SU-DHL-6 (cell line): Measurements from ENCODE around the gene LPAR4.

Experiments
- H2AFZ ChIP-seq: fragments of 200-600 bp; sonication (generic); 2 replicates; pipeline ENCODE4 v1.6.1; 2014; ENCODE audit warnings: low read depth, mild to moderate bottlenecking, moderate library complexity, mixed read lengths, antibody characterized with exemption, low read length; ENCODE audit not compliant: severe bottlenecking
- H3F3A ChIP-seq: fragments of 200-600 bp; shearing (Covaris generic); 2 replicates; pipeline ENCODE4 v1.6.0; 2016; ENCODE audit warnings: antibody characterized with exemption, mild to moderate bottlenecking; ENCODE audit not compliant: insufficient read depth
- H3K27ac ChIP-seq: fragments of 200-600 bp; sonication (generic); 2 replicates; pipeline ENCODE4 v1.5.1; 2016; ENCODE audit warnings: low read depth, mild to moderate bottlenecking, low read length, moderate library complexity, mixed read lengths
- H3K27me3 ChIP-seq: fragments of 200-600 bp; sonication (generic), shearing (Covaris generic); 2 replicates; pipeline ENCODE4 v1.6.0; 2014; ENCODE audit warnings: mild to moderate bottlenecking, low read length
- H3K36me3 ChIP-seq: fragments of 200-600 bp; sonication (generic); 2 replicates; pipeline ENCODE4 v1.6.1; 2014; ENCODE audit warnings: mild to moderate bottlenecking, low read length, mixed read lengths
- H3K4me2 ChIP-seq: fragments of 300-600, 200-600 bp; shearing (Covaris generic), sonication (generic); 2 replicates; pipeline ENCODE4 v1.6.0; 2014; ENCODE audit warnings: low read length, low read depth, mild to moderate bottlenecking; ENCODE audit not compliant: poor library complexity, severe bottlenecking
- H3K4me3 ChIP-seq: fragments of 200-600 bp; sonication (generic); 2 replicates; pipeline ENCODE4 v1.5.1; 2014; ENCODE audit warnings: antibody characterized with exemption, low read length, mild to moderate bottlenecking, mixed read lengths; ENCODE audit not compliant: insufficient read depth, poor library complexity, severe bottlenecking
- H3K79me2 ChIP-seq: fragments of 200-600 bp; sonication (generic); 2 replicates; pipeline ENCODE4 v1.6.1; 2014; ENCODE audit warnings: mild to moderate bottlenecking, low read length, moderate library complexity; ENCODE audit not compliant: insufficient read depth
- H3K9ac ChIP-seq: fragments of 200-600 bp; sonication (generic); 2 replicates; pipeline ENCODE4 v1.7.0; 2014; ENCODE audit warnings: mild to moderate bottlenecking, low read length
- H3K9me2 ChIP-seq: fragments of 200-600 bp; sonication (generic); replicated peaks from 2 replicates; pipeline ENCODE4 v1.6.1; 2014; ENCODE audit warnings: low read length; ENCODE audit not compliant: insufficient read depth
- H3K9me3 ChIP-seq: fragments of 200-600 bp; sonication (generic); 2 replicates; pipeline ENCODE4 v1.6.1; 2014; ENCODE audit warnings: low read length, mixed read lengths; ENCODE audit not compliant: insufficient read depth
- H4K20me1 ChIP-seq: fragments of 200-600 bp; sonication (generic); 2 replicates; pipeline ENCODE4 v1.6.1; 2014; ENCODE audit warnings: low read depth, mild to moderate bottlenecking, antibody characterized with exemption, low read length, moderate library complexity, mixed read lengths
- CTCF ChIP-seq: fragments of 200-600 bp; sonication (generic); IDR thresholded peaks from one replicate; pipeline ENCODE4 v1.5.1; 2017; ENCODE audit warnings: antibody characterized with exemption, mild to moderate bottlenecking, low read length, moderate library complexity; ENCODE audit not compliant: insufficient read depth, poor library complexity, severe bottlenecking
- EZH2phosphoT487 ChIP-seq: fragments of 200-600 bp; sonication (generic), shearing (Covaris generic); conservative IDR thresholded peaks from 2 replicates; pipeline ENCODE4 v1.6.1; 2018; ENCODE audit warnings: mild to moderate bottlenecking, antibody characterized with exemption, low read length, moderate library complexity, mixed read lengths

Gene LPAR4

DNA sequence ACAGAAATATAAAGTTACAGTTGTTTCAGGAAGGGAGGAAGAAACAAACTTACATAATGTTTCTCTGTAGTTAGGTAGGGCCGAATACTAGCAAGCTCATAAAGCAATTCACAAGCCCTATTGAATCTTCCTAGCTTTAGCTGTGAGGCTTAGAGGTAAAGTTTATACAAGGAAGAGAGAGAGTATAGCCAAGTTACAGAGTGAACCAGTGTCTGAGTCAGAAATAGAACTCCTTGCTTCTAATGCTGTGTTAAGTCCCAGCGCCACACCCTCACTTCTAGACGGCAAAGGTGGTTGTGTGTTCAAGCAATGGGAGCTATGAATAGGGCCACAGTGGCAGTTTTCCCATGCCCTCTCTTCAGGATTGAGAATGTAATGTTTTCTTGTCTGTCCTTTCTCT lies 6.1 kb downstream of the LPAR4 start:
- no peak overlapping the region for H3K4me2 ChIP-seq
- no peak overlapping the region for H2AFZ ChIP-seq
- no peak overlapping the region for H3K9ac ChIP-seq

DNA sequence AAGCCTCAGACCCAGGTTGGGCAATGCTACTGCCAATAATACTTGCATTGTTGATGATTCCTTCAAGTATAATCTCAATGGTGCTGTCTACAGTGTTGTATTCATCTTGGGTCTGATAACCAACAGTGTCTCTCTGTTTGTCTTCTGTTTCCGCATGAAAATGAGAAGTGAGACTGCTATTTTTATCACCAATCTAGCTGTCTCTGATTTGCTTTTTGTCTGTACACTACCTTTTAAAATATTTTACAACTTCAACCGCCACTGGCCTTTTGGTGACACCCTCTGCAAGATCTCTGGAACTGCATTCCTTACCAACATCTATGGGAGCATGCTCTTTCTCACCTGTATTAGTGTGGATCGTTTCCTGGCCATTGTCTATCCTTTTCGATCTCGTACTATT lies 7.4 kb downstream of the LPAR4 start:
- Histone ChIP-seq H3K9me2 (no peaks in the 10 kb centered on the region), H3K27ac (peak overlapping the region; percentile 37; the same call in 1 of the 2 replicates), H3K4me3 (no peak overlapping the region), H3K9me3 (no peaks in the 10 kb centered on the region), H3K36me3 (no peaks in the 10 kb centered on the region), H3K27me3 (no peaks in the 10 kb centered on the region), H3K4me2 (peak overlapping the region; percentile 58), H2AFZ (peak overlapping the region; percentile 91), H4K20me1 (no peaks in the 10 kb centered on the region), H3F3A (no peaks in the 10 kb centered on the region), H3K9ac (no peak overlapping the region; the same call in 1 of the 2 replicates), H3K79me2 (no peaks in the 10 kb centered on the region)
- TF ChIP-seq CTCF (no peak), EZH2phosphoT487 (no peak)

More for the DNA sequence above, 6.1 kb downstream of the LPAR4 start:
- no peak overlapping the region for H3K4me3 ChIP-seq
- no peaks in the 10 kb centered on the region for H3K79me2 ChIP-seq
- no peaks in the 10 kb centered on the region for H3K27me3 ChIP-seq
- no peaks in the 10 kb centered on the region for H3K9me3 ChIP-seq
- no peaks in the 10 kb centered on the region for H4K20me1 ChIP-seq
- no peaks in the 10 kb centered on the region for H3K9me2 ChIP-seq
- no peak for TF ChIP-seq CTCF
- TF ChIP-seq EZH2phosphoT487, result no peak
- H3F3A ChIP-seq, result no peaks in the 10 kb centered on the region
- H3K27ac ChIP-seq, result no peak overlapping the region
- H3K36me3 ChIP-seq, result no peaks in the 10 kb centered on the region

GRCh38 chrX:78759081-78759480 lies 11.6 kb downstream of the LPAR4 start:
- Histone ChIP-seq H3K9me3 (no peaks in the 10 kb centered on the region), H4K20me1 (no peaks in the 10 kb centered on the region), H3K4me2 (no peak overlapping the region), H3K9me2 (no peaks in the 10 kb centered on the region), H3K4me3 (no peak overlapping the region), H3K79me2 (no peaks in the 10 kb centered on the region), H3F3A (no peaks in the 10 kb centered on the region), H3K27ac (no peak overlapping the region), H2AFZ (no peak overlapping the region), H3K9ac (no peak overlapping the region), H3K27me3 (no peaks in the 10 kb centered on the region), H3K36me3 (no peaks in the 10 kb centered on the region)
- TF ChIP-seq EZH2phosphoT487, result no peak
- TF ChIP-seq CTCF, result no peak
